Measurements from ENCODE around the gene APOA1. TPM values are rescaled to one million over a fixed set of nuclear protein-coding genes. Genes with fewer than 3 reads are reported as not detected.

APOA1 gene
- total and polyA plus RNA-seq, 2 donors (not counting 3 experiments of a cell fraction or from before 2014, with no cell fraction given), result not detected

GRCh38 chr11:116847612-116848011 is 10.2 kb upstream of the APOA1 start:
- Histone ChIP-seq H4K20me1 (replicated peaks; ENCODE audit: control insufficient read depth, extremely low read depth, insufficient read depth, low read length) (no peaks in the 10 kb centered on the region), H3K4me1 (ENCODE audit: control insufficient read depth, extremely low read depth, insufficient read depth, low read length) (peaks cover 6% of the 10 kb centered on the region), H3K27ac (ENCODE audit: insufficient read depth, low read depth, low read length) (no peak overlapping the region), H3K9me3 (replicated peaks; ENCODE audit: control insufficient read depth, insufficient read depth, low read length) (no peaks in the 10 kb centered on the region), H3K4me2 (ENCODE audit: insufficient read depth, low read length) (no peak overlapping the region), H3K36me3 (ENCODE audit: control insufficient read depth in 2 of 2, extremely low read depth in 1 of 2, insufficient read depth in 2 of 2, low read length in 2 of 2) (peaks cover 0 to 16% of the 10 kb centered on the region in 2 experiments), H3K9me1 (replicated peaks; ENCODE audit: control insufficient read depth, extremely low read depth, insufficient read depth, low read length) (no peaks in the 10 kb centered on the region), H2AFZ (ENCODE audit: low read depth, low read length) (no peak overlapping the region), H3K9ac (replicated peaks; ENCODE audit: extremely low read depth, insufficient read depth, low read length) (no peak overlapping the region), H3K4me3 (replicated peaks in 1 of 3; ENCODE audit: insufficient read depth in 1 of 3, low read depth in 1 of 3, low read length in 3 of 3) (no peak overlapping the region), H3K79me2 (ENCODE audit: control insufficient read depth, insufficient read depth, low read length) (no peaks in the 10 kb centered on the region), H3K27me3 (ENCODE audit: control insufficient read depth in 2 of 2, insufficient read depth in 2 of 2, low read length in 2 of 2) (no peaks in the 10 kb centered on the region)
- TF ChIP-seq CTCF (IDR thresholded peaks at IDR 0.05; ENCODE audit: extremely low read depth in 1 of 2, insufficient read depth in 1 of 2, low read depth in 1 of 2, low read length in 2 of 2), result no peak
- TF ChIP-seq JUN (IDR thresholded peaks at IDR 0.05; ENCODE audit: borderline replicate concordance, insufficient read depth, insufficient read length, low read depth), result no peak
- FAIRE-seq (no peak), DNase-seq (ENCODE audit: low read depth, low spot score) (no peak)
- ChIA-PET CTCF (interaction anchor here (4.6 kb wide), 1 partner anchor 12 kb away, joined by 18 read pairs; no protein-coding TSS in a partner anchor), POLR2A (no interaction called here)
- intact Hi-C loops (cut with micrococcal nuclease) (no loop called here), dilution Hi-C loops (cut with MboI; ENCODE audit: extremely low pct_ligation_motif_present, low sequenced_read_pairs) (no loop called here)
- no TSS peak for BruUV-seq (replicated peaks)

GRCh38 chr11:116844722-116845121 is 7.3 kb upstream of the APOA1 start:
- Histone ChIP-seq H3K4me1 (ENCODE audit: control insufficient read depth, extremely low read depth, insufficient read depth, low read length) (no peaks in the 10 kb centered on the region), H3K9me3 (replicated peaks; ENCODE audit: control insufficient read depth, insufficient read depth, low read length) (no peaks in the 10 kb centered on the region), H3K27me3 (ENCODE audit: control insufficient read depth in 2 of 2, insufficient read depth in 2 of 2, low read length in 2 of 2) (no peaks in the 10 kb centered on the region), H3K9ac (replicated peaks; ENCODE audit: extremely low read depth, insufficient read depth, low read length) (no peak overlapping the region), H3K79me2 (ENCODE audit: control insufficient read depth, insufficient read depth, low read length) (no peaks in the 10 kb centered on the region), H3K9me1 (replicated peaks; ENCODE audit: control insufficient read depth, extremely low read depth, insufficient read depth, low read length) (no peaks in the 10 kb centered on the region), H3K27ac (ENCODE audit: insufficient read depth, low read depth, low read length) (no peak overlapping the region), H2AFZ (ENCODE audit: low read depth, low read length) (no peak overlapping the region), H3K4me2 (ENCODE audit: insufficient read depth, low read length) (no peak overlapping the region), H3K36me3 (ENCODE audit: control insufficient read depth in 2 of 2, extremely low read depth in 1 of 2, insufficient read depth in 2 of 2, low read length in 2 of 2) (peaks cover 0 to 16% of the 10 kb centered on the region in 2 experiments), H4K20me1 (replicated peaks; ENCODE audit: control insufficient read depth, extremely low read depth, insufficient read depth, low read length) (no peaks in the 10 kb centered on the region), H3K4me3 (replicated peaks in 1 of 3; ENCODE audit: insufficient read depth in 1 of 3, low read depth in 1 of 3, low read length in 3 of 3) (no peak overlapping the region)
- POLR2A ChIA-PET, result no interaction called here
- TF ChIP-seq CTCF (IDR thresholded peaks at IDR 0.05; ENCODE audit: extremely low read depth in 1 of 2, insufficient read depth in 1 of 2, low read depth in 1 of 2, low read length in 2 of 2), result no peak
- no peak for TF ChIP-seq MYC (IDR thresholded peaks at IDR 0.05; ENCODE audit: low read depth, low read length)
- TF ChIP-seq POLR2AphosphoS5 (IDR thresholded peaks at IDR 0.05; ENCODE audit: insufficient read depth, low read depth, low read length), result no peak
- no peak for TF ChIP-seq JUN (IDR thresholded peaks at IDR 0.05; ENCODE audit: borderline replicate concordance, insufficient read depth, insufficient read length, low read depth)
- TF ChIP-seq POLR2A (IDR thresholded peaks at IDR 0.05; ENCODE audit: low read depth, low read length), result no peak
- no peak for TF ChIP-seq GATA2 (IDR thresholded peaks at IDR 0.05; ENCODE audit: insufficient read depth, insufficient read length, low read depth, low read length)
- TF ChIP-seq MAX (IDR thresholded peaks at IDR 0.05; ENCODE audit: insufficient read depth, insufficient read length), result no peak
- no peak for TF ChIP-seq FOS (IDR thresholded peaks at IDR 0.05; ENCODE audit: borderline replicate concordance, insufficient read depth, low read length)
- no peak for TF ChIP-seq EZH2 (IDR thresholded peaks at IDR 0.05; ENCODE audit: borderline replicate concordance, low read depth, low read length, severe bottlenecking)
- FAIRE-seq (no peak), DNase-seq (ENCODE audit: low read depth, low spot score) (no peak)
- dilution Hi-C loops (cut with MboI; ENCODE audit: extremely low pct_ligation_motif_present, low sequenced_read_pairs) (no loop called here), intact Hi-C loops (cut with micrococcal nuclease) (no loop called here)
- CTCF ChIA-PET, result no interaction called here
- BruUV-seq (replicated peaks), result no TSS peak

Data from endothelial cell of umbilical vein (primary cell).